K562 (cell line): ENCODE results near the gene ERH. TPM values are rescaled to one million over a fixed set of nuclear protein-coding genes. Genes with fewer than 3 reads are reported as not detected.
A peak's percentile ranks its signal among the peaks of the same experiment; 100 is the strongest.

ENCODE experiments used
- ATAC-seq: fragments of 200-7000 bp; cut with Tn5 transposase; 3 replicates; pipeline ENCODE4 v1.9.1; 2020; ENCODE audit warnings: moderate library complexity
- BruUV-seq: library from RNA; stranded (reverse); fragments of 400-500 nt; replicated peaks from 2 replicates; lab custom pipeline; 2021; lab: Mats Ljungman, UMichigan
- CTCF ChIA-PET: fragments of 300-600 bp; formaldehyde crosslinking; extraction: SDS; loops from one replicate; lab custom pipeline; 2021; ENCODE audit warnings: low intra/inter-chr PET ratio; lab: Yijun Ruan, JAX
- POLR2A ChIA-PET: fragments of 300-600, 350-650 bp; sonication (Branson Sonifier 250); formaldehyde crosslinking; extraction: SDS; loops from one replicate; lab custom pipeline; 2021; ENCODE audit warnings: antibody characterized with exemption, inconsistent platforms; lab: Yijun Ruan, JAX
- DNase-seq, 4 experiments: peaks; one replicate each; pipeline versions ENCODE4 v3.0.0 to v3.0.0-alpha.2; 2011 to 2018; ENCODE audit warnings: low spot score in 3 of 4, mixed read lengths in 3 of 4; ENCODE audit errors: extremely low read depth in 1 of 4
- FAIRE-seq: peaks from 2 replicates; lab custom pipeline; 2011; peaks lifted over from hg19 to GRCh38; lab: Jason Lieb, UNC
- H2AFZ ChIP-seq: 2 replicates; pipeline ENCODE4 v1.6.0; 2011; ENCODE audit warnings: low read depth, low read length, control low read depth, inconsistent platforms
- H3K27ac ChIP-seq: fragments of 200-600 bp; 3 replicates; pipeline ENCODE4 v1.8.0; 2011; ENCODE audit warnings: low read depth, mild to moderate bottlenecking, control low read depth, inconsistent platforms, low read length, moderate library complexity, mixed read lengths; ENCODE audit errors: extremely low read depth
- H3K27me3 ChIP-seq, 2 experiments: fragments of 300-600 bp in 1 of 2; 2 replicates in 1 of 2; 3 replicates in 1 of 2; pipeline versions ENCODE4 v1.6.0 to v1.8.0; 2011; ENCODE audit warnings: inconsistent platforms in 2 of 2, low read length in 2 of 2, mild to moderate bottlenecking in 1 of 2, mixed read lengths in 1 of 2, moderate library complexity in 1 of 2; ENCODE audit not compliant: control insufficient read depth in 2 of 2, insufficient read depth in 2 of 2
- H3K36me3 ChIP-seq: fragments of 300-600 bp; 3 replicates; pipeline ENCODE4 v1.8.0; 2011; ENCODE audit warnings: mild to moderate bottlenecking, low read length, inconsistent platforms; ENCODE audit not compliant: control insufficient read depth, insufficient read depth
- H3K4me1 ChIP-seq, 2 experiments: fragments of 200-600 bp in 1 of 2; replicated peaks in 1 of 2; 2 replicates in 1 of 2; 3 replicates in 1 of 2; pipeline versions ENCODE4 v1.5.1 to v1.8.0; 2011; ENCODE audit warnings: inconsistent platforms in 2 of 2, low read length in 2 of 2, mild to moderate bottlenecking in 1 of 2, mixed read lengths in 1 of 2, moderate library complexity in 1 of 2; ENCODE audit not compliant: control insufficient read depth in 2 of 2, insufficient read depth in 2 of 2
- H3K4me2 ChIP-seq: 2 replicates; pipeline ENCODE4 v1.6.1; 2011; ENCODE audit warnings: low read length, control low read depth, inconsistent platforms, mixed read lengths; ENCODE audit not compliant: insufficient read depth
- H3K4me3 ChIP-seq: fragments of 200-600 bp; sonication (generic), shearing (Covaris generic); 2 replicates; pipeline ENCODE4 v1.5.1; 2016; ENCODE audit warnings: control low read depth, inconsistent platforms
- H3K79me2 ChIP-seq: fragments of 200-600 bp; 3 replicates; pipeline ENCODE4 v1.8.0; 2011; ENCODE audit warnings: low read length, inconsistent platforms; ENCODE audit not compliant: control insufficient read depth, insufficient read depth
- H3K9ac ChIP-seq, 2 experiments: 2 replicates each; pipeline versions ENCODE4 v1.6.0 to v1.6.1; 2011; ENCODE audit warnings: low read depth in 2 of 2, low read length in 2 of 2, control low read depth in 1 of 2, inconsistent platforms in 1 of 2, mild to moderate bottlenecking in 1 of 2, mixed read lengths in 1 of 2; ENCODE audit not compliant: insufficient read depth in 1 of 2
- H3K9me1 ChIP-seq: one replicate; pipeline ENCODE4 v1.6.0; 2011; ENCODE audit warnings: inconsistent platforms, mild to moderate bottlenecking, low read length, moderate library complexity; ENCODE audit not compliant: control insufficient read depth, insufficient read depth
- H3K9me3 ChIP-seq: replicated peaks from 2 replicates; pipeline ENCODE4 v1.5.1; 2011; ENCODE audit warnings: low read depth, low read length, inconsistent platforms; ENCODE audit not compliant: control insufficient read depth, insufficient read depth
- H4K20me1 ChIP-seq: replicated peaks from 2 replicates; pipeline ENCODE4 v1.6.1; 2011; ENCODE audit warnings: low read length, inconsistent platforms, mixed read lengths; ENCODE audit not compliant: control insufficient read depth, insufficient read depth
- BHLHE40 ChIP-seq: IDR thresholded peaks from 2 replicates; pipeline ENCODE4 v1.6.1; 2011; ENCODE audit warnings: low read length, improper control_type of control experiment
- CEBPB ChIP-seq: fragments of 450-650 bp; IDR thresholded peaks from 2 replicates; pipeline ENCODE4 v1.6.1; 2016; ENCODE audit warnings: missing genetic modification characterization, missing compliant biosample characterization
- DMBX1 ChIP-seq: fragments of 250-450 bp; sonication (Bioruptor Pico); IDR thresholded peaks from 2 replicates; pipeline ENCODE4 v1.8.0; 2022; ENCODE audit warnings: inconsistent platforms, mild to moderate bottlenecking, moderate library complexity, borderline replicate concordance
- EZH2 ChIP-seq: IDR thresholded peaks from 2 replicates; pipeline ENCODE4 v1.6.1; 2012; ENCODE audit warnings: low read depth, mild to moderate bottlenecking, inconsistent platforms, low read length, borderline replicate concordance
- KLF13 ChIP-seq: fragments of 450-650 bp; IDR thresholded peaks from 2 replicates; pipeline ENCODE4 v1.6.1; 2016; ENCODE audit warnings: missing genetic modification characterization, low read depth, mild to moderate bottlenecking, missing compliant biosample characterization, moderate library complexity, borderline replicate concordance
- MYC ChIP-seq, 2 experiments: fragments of 250-450 bp in 1 of 2; sonication (Bioruptor Pico) in 1 of 2; IDR thresholded peaks; 2 replicates each; pipeline versions ENCODE4 v1.5.1 to v1.6.1; 2012 to 2021; ENCODE audit warnings: low read depth in 2 of 2, borderline replicate concordance in 1 of 2, improper control_type of control experiment in 1 of 2, low read length in 1 of 2, mild to moderate bottlenecking in 1 of 2, moderate library complexity in 1 of 2
- NR2F6 ChIP-seq: fragments of 450-650 bp; formaldehyde crosslinking; IDR thresholded peaks from 2 replicates; pipeline ENCODE4 v1.4.0; 2020; ENCODE audit warnings: mild to moderate bottlenecking
- SMAD4 ChIP-seq: fragments of 250-450 bp; sonication (Bioruptor Pico); conservative IDR thresholded peaks from 2 replicates; pipeline ENCODE4 v1.8.0; 2021; ENCODE audit warnings: inconsistent platforms, mild to moderate bottlenecking, moderate library complexity
- TFAM ChIP-seq: fragments of 250-450 bp; sonication (Bioruptor Pico); conservative IDR thresholded peaks from 2 replicates; pipeline ENCODE4 v1.5.0; 2021; ENCODE audit warnings: mild to moderate bottlenecking, moderate library complexity
- ZBTB8A ChIP-seq: fragments of 450-650 bp; IDR thresholded peaks from 2 replicates; pipeline ENCODE4 v1.6.1; 2018; ENCODE audit warnings: mild to moderate bottlenecking, moderate library complexity; ENCODE audit not compliant: partially characterized antibody
- WGBS: fragments of 100-300 bp; shearing (Covaris generic); methylation state at CpG from one replicate; pipeline ENCODE4 v1.1.6; 2016; ENCODE audit warnings: low coverage, mixed read lengths; ENCODE audit not compliant: insufficient coverage; ENCODE audit errors: missing lambda C conversion rate; 5-methylcytosine and 5-hydroxymethylcytosine counted together
- in situ Hi-C: fragments of 300-500 bp; cut with MboI; formaldehyde crosslinking; loops from 4 replicates; pipeline ENCODE4 v1.15.0; 2018; ENCODE audit warnings: inconsistent platforms, mixed read lengths
- intact Hi-C: fragments of 100-400 bp; cut with micrococcal nuclease; formaldehyde crosslinking; loops from 2 replicates; pipeline ENCODE4 v1.14.2; 2022
- polyA plus RNA-seq, 8 experiments: library from polyadenylated mRNA; depleted of rRNA in 4 of 8; stranded (reverse) in 5 of 8; unstranded in 3 of 8; fragments of >200 nt; fragmentation: Nextera tagmentation in 2 of 8; fragmentation: Illumina TruSeq in 1 of 8; extraction: Ambion mirVana in 2 of 8; extraction: Trizol in 1 of 8; gene quantifications; 2 replicates each; pipeline versions ENCODE4 v1.2.1 to v1.2.3, GENCODE V29; 2011 to 2014; ENCODE audit warnings: inconsistent platforms in 1 of 8, missing spikeins in 1 of 8
- total RNA-seq, 7 experiments: library from RNA; depleted of rRNA in 6 of 7; stranded (reverse); fragments of >200 nt in 6 of 7; fragmentation: Illumina TruSeq in 2 of 7; extraction: Trizol in 2 of 7; gene quantifications; 2 replicates each; pipeline versions ENCODE4 v1.2.1 to v1.2.3, GENCODE V29; 2011 to 2021; ENCODE audit warnings: low replicate concordance in 1 of 7
- TF ChIP-seq, protein P1 (sequence below): fragments of 450-650 bp; formaldehyde crosslinking; IDR thresholded peaks from 2 replicates; pipeline ENCODE4 v1.4.0; 2022; ENCODE audit warnings: mild to moderate bottlenecking, moderate library complexity
- TF ChIP-seq, protein P2 (sequence below): fragments of 450-650 bp; IDR thresholded peaks from 2 replicates; pipeline ENCODE4 v1.6.1; 2016

ERH gene
- total and polyA plus RNA-seq, 9 of the 15 experiments (the other 6 are each of a cell fraction or from before 2014, with no cell fraction given), result 78.2 to 474 (median 250) TPM

DNA sequence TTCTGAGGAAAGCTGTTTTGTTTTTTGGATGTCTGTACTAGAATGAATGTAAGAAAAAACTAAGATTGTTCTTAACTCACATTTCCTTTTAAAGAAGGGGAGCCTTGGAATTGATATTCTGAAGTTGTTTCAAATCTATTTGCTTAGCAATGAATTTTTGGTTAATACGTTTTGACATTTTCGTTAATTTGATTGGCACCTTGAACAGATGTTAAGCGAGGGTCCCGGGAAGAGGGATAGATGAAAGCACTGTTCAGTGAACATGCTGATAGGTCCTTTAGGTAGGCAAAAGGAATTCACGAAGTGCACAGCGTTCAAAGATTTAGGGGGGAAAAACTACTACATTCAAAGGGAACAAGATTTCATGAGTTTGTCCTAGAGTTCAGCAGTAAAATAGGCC, 2.1 kb upstream of the ERH start:
- in situ Hi-C loops, result no loop called here
- no TSS peak for BruUV-seq

DNA sequence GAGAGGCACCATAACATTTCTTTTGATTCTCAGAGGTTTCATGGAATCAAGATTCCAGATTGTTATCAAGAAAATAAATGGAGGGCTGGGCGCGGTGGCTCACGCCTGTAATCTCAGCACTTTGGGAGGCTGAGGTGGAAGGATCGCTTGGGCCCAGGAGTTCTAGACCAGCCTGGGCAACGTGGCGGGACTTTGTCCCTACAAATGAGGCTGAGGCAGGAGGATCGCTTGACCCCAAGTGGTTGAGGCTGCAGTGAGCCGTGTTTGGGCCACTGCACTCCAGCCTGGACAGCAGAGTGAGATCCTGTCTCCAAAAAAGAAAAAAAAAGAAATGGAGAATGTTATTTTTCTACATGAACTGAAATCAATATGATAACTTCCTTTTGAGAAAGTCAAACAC, 1.7 kb upstream of the ERH start:
- 0% methylated on average over 6 of the region's 8 CpGs for WGBS
- no peaks in the 10 kb centered on the region for H3K9me1 ChIP-seq
- H4K20me1 ChIP-seq, result peaks cover 2% of the 10 kb centered on the region; the same call in 1 of the 2 replicates
- intact Hi-C loops, result loop anchor here (5.0 kb wide), 1 partner anchor 63 kb away; no protein-coding TSS in a partner anchor
- no peaks in the 10 kb centered on the region for H3K27me3 ChIP-seq
- peak overlapping the region; percentile 87 for H3K4me2 ChIP-seq
- in situ Hi-C loops, result no loop called here
- no peak overlapping the region for H3K27ac ChIP-seq
- H3K4me3 ChIP-seq, result peak overlapping the region; percentile 81
- peaks cover 0 to 10% of the 10 kb centered on the region in 2 experiments; a peak in 4 of 5 replicates for H3K4me1 ChIP-seq
- H3K79me2 ChIP-seq, result peaks cover 90% of the 10 kb centered on the region
- DNase-seq (peak in 1 of 4 experiments; percentile 19), FAIRE-seq (no peak), ATAC-seq (no peak)
- POLR2A ChIA-PET, result interaction anchor here (0.6 to 1.6 kb wide), 3 partner anchors 13 to 1824 kb away, joined by 3 to 5 read pairs (median 4); no protein-coding TSS in a partner anchor
- CTCF ChIA-PET, result no interaction called here
- peaks cover 22% of the 10 kb centered on the region for H3K36me3 ChIP-seq
- no TSS peak for BruUV-seq
- peak overlapping the region; percentile 85 to 94; a peak in 3 of 4 replicates for H3K9ac ChIP-seq
- H2AFZ ChIP-seq, result no peak overlapping the region
- H3K9me3 ChIP-seq, result no peaks in the 10 kb centered on the region
- TF ChIP-seq EZH2 (no peak), DMBX1 (CRISPR knock-in tag) (no peak), MYC (IDR thresholded peaks at IDR 0.05; ENCODE audit: low read depth, low read length) (no peak), MYC (CRISPR knock-in tag; IDR thresholded peaks at IDR 0.05; ENCODE audit: borderline replicate concordance, low read depth) (no peak), BHLHE40 (no peak), NR2F6 (CRISPR knock-in tag) (no peak), SMAD4 (CRISPR knock-in tag) (no peak), ZBTB8A (no peak), TFAM (CRISPR knock-in tag) (no peak), KLF13 (no peak)
- TF ChIP-seq, protein P1, sequence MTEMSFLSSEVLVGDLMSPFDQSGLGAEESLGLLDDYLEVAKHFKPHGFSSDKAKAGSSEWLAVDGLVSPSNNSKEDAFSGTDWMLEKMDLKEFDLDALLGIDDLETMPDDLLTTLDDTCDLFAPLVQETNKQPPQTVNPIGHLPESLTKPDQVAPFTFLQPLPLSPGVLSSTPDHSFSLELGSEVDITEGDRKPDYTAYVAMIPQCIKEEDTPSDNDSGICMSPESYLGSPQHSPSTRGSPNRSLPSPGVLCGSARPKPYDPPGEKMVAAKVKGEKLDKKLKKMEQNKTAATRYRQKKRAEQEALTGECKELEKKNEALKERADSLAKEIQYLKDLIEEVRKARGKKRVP (CRISPR knock-in tag), result no peak

More for the DNA sequence above, 2.1 kb upstream of the ERH start:
- WGBS, result 0% methylated on average over 6 of the region's 6 CpGs
- DNase-seq, result no peak
- no peaks in the 10 kb centered on the region for H3K9me1 ChIP-seq
- H3K27me3 ChIP-seq, result no peaks in the 10 kb centered on the region
- FAIRE-seq, result no peak
- ChIA-PET POLR2A (interaction anchor here (1.6 kb wide), 1 partner anchor 60 kb away, joined by 5 read pairs; no protein-coding TSS in a partner anchor), CTCF (no interaction called here)
- no peak overlapping the region for H2AFZ ChIP-seq
- no peak for ATAC-seq
- intact Hi-C loops, result no loop called here
- peaks cover 2% of the 10 kb centered on the region; the same call in 1 of the 2 replicates for H4K20me1 ChIP-seq
- TF ChIP-seq CEBPB (tag), result no peak
- TF ChIP-seq, protein P2, sequence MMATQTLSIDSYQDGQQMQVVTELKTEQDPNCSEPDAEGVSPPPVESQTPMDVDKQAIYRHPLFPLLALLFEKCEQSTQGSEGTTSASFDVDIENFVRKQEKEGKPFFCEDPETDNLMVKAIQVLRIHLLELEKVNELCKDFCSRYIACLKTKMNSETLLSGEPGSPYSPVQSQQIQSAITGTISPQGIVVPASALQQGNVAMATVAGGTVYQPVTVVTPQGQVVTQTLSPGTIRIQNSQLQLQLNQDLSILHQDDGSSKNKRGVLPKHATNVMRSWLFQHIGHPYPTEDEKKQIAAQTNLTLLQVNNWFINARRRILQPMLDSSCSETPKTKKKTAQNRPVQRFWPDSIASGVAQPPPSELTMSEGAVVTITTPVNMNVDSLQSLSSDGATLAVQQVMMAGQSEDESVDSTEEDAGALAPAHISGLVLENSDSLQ, result peak; percentile 33; the same call in 1 of the 2 replicates
- TF ChIP-seq, all 486 proteins: peak for 1
- H3K4me1 ChIP-seq, result peaks cover 0 to 10% of the 10 kb centered on the region in 2 experiments; a peak in 4 of 5 replicates
- peak overlapping the region; percentile 81 for H3K4me3 ChIP-seq
- peaks cover 20% of the 10 kb centered on the region for H3K36me3 ChIP-seq
- H3K79me2 ChIP-seq, result peaks cover 90% of the 10 kb centered on the region
- peak overlapping the region; percentile 20 to 94; a peak in 3 of 4 replicates for H3K9ac ChIP-seq
- H3K27ac ChIP-seq, result peak overlapping the region; percentile 40; the same call in 1 of the 3 replicates
- H3K4me2 ChIP-seq, result peak overlapping the region; percentile 87
- no peaks in the 10 kb centered on the region for H3K9me3 ChIP-seq
